Heart right ventricle (tissue), 16 donors: Measurements from ENCODE around the gene FGGY. TPM values are rescaled to one million over a fixed set of nuclear protein-coding genes. Genes with fewer than 3 reads are reported as not detected.

Source experiments
- ATAC-seq, 8 donors: fragments of 200-7000 bp; cut with Tn5 transposase; one replicate each; pipeline ENCODE4 v1.9.1; 2020; ENCODE audit warnings: mild to moderate bottlenecking in 8 of 8, moderate library complexity in 8 of 8, moderate number of reproducible peaks in 1 of 8
- DNase-seq, 2 donors: peaks; one replicate each; pipeline ENCODE4 v3.0.0-alpha.2; 2020
- H3K27ac ChIP-seq, 10 donors: fragments of 200-600 bp; sonication (generic) in 2 of 10; one replicate each; pipeline versions ENCODE4 v1.5.0 to v1.8.0; 2020 to 2022; ENCODE audit warnings: mild to moderate bottlenecking in 3 of 10
- H3K27me3 ChIP-seq, 7 donors: fragments of 200-600 bp; one replicate each; pipeline ENCODE4 v1.8.0; 2021 to 2022; ENCODE audit warnings: mild to moderate bottlenecking in 2 of 7
- H3K36me3 ChIP-seq, 9 donors: fragments of 200-600 bp; sonication (generic) in 1 of 9; one replicate each; pipeline versions ENCODE4 v1.5.0 to v1.8.0; 2020 to 2022; ENCODE audit warnings: mild to moderate bottlenecking in 2 of 9
- H3K4me1 ChIP-seq, 9 donors: fragments of 200-600 bp; sonication (generic) in 1 of 9; one replicate each; pipeline versions ENCODE4 v1.5.0 to v1.8.0; 2020 to 2022; ENCODE audit warnings: mild to moderate bottlenecking in 4 of 9
- H3K4me3 ChIP-seq, 10 donors: fragments of 200-600 bp; sonication (generic) in 2 of 10; one replicate each; pipeline versions ENCODE4 v1.5.0 to v1.8.0; 2020 to 2022; ENCODE audit warnings: mild to moderate bottlenecking in 7 of 10, moderate library complexity in 2 of 10
- H3K9me3 ChIP-seq, 11 donors: fragments of 200-600 bp in 10 of 11; sonication (generic) in 2 of 11; one replicate each; pipeline versions ENCODE4 v1.5.0 to v1.8.0; 2013 to 2022; ENCODE audit warnings: mild to moderate bottlenecking in 2 of 11, control low read depth in 1 of 11, moderate library complexity in 1 of 11
- CTCF ChIP-seq, 9 donors: fragments of 200-600 bp; sonication (generic) in 2 of 9; IDR thresholded peaks; one replicate each; pipeline versions ENCODE4 v1.5.0 to v1.8.0; 2021 to 2022; ENCODE audit warnings: antibody characterized with exemption in 9 of 9, mild to moderate bottlenecking in 5 of 9, moderate library complexity in 1 of 9
- WGBS, 2 donors: extraction: QIAGEN DNeasy Blood & Tissue Kit; methylation state at CpG; one replicate each; pipeline ENCODE4 v1.1.7; 2013; ENCODE audit warnings: inconsistent platforms in 1 of 2; 5-methylcytosine and 5-hydroxymethylcytosine counted together
- intact Hi-C, 10 donors: fragments of 100-400 bp; cut with DNase I; formaldehyde crosslinking; loops; one replicate each; pipeline versions ENCODE4 v1.11.1 to v1.14.2; 2022
- polyA plus RNA-seq, 2 donors: library from polyadenylated mRNA; stranded (reverse); fragments of 200-250 nt; gene quantifications; one replicate each; pipeline ENCODE4 v1.2.3, GENCODE V29; 2013
- total RNA-seq, 10 donors: library from RNA; stranded (reverse); fragmentation: NEBNext Ultra II Directional in 3 of 10; extraction: Animal tissue kit (Norgen Biotek cat#: 25700) in 3 of 10; gene quantifications; one replicate each; pipeline versions ENCODE4 v1.2.1 to v1.2.4, GENCODE V29; 2021 to 2023
- donor health status: Arrhythmogenic right ventricular cardiomyopathy.
- donor health status: ischemic (EF 13 %, LVEDD 7.1; RV severe dilation, severe dysfunction).
- donor health status: healthy with polysubstance abuse.
- donor health status: DM: no; HTN: yes; CAD: no.
- donor health status: DM: no; HTN: no; CAD: no.
- donor health status: ischemic (EF 25% LVEDD 6.9; RV normal size, moderate dysfunction).
- donor health status: ischemic (EF 25% LVEDD 5.7; RV mildly dilated, moderate dysfunction).
- donor health status: healthy.
- donor health status: DM: yes; HTN: yes; CAD: no.
- donor health status: Ischemic cardiomyopathy.
- donor health status: ischemic (EF 35%, LVEDD 5.7; RV mildly dilated, moderate dysfunction).
- donor health status: nonischemic (EF 11% LVEDD 7.7; RV severe dilation, severe dysfunction).
- donor health status: DM: yes; HTN: yes; CAD: no.
- donor health status: PGD.
- donor health status: ischemic (EF 29% LVEDD 5.4; RV normal size, mild dysfunction).
- donor health status: nonischemic (EF 23%, LVEDD 6.1; RV moderate dilation, normal function).

FGGY gene
- total and polyA plus RNA-seq, 12 donors: 3.1 to 51.8 (median 34.7) TPM

- ATAC-seq (no peak), DNase-seq (no peak)
- no peak for TF ChIP-seq CTCF (IDR thresholded peaks at IDR 0.05)
- Histone ChIP-seq H3K36me3 (no peaks in the 10 kb centered on the region), H3K4me3 (no peak overlapping the region), H3K4me1 (no peaks in the 10 kb centered on the region), H3K9me3 (no peaks in the 10 kb centered on the region), H3K27me3 (no peaks in the 10 kb centered on the region), H3K27ac (no peak overlapping the region)
- 96% methylated on average over 1 of the region's 1 CpG for WGBS, 2 donors
- intact Hi-C loops: no loop called here
These were observed 48.3 kb downstream of the FGGY start for GRCh38 chr1:59345221-59345620.

- intact Hi-C loops: no loop called here
- DNase-seq (no peak), ATAC-seq (no peak)
- Histone ChIP-seq H3K27ac (no peak overlapping the region), H3K4me1 (no peaks in the 10 kb centered on the region), H3K36me3 (no peaks in the 10 kb centered on the region), H3K9me3 (no peaks in the 10 kb centered on the region), H3K4me3 (no peak overlapping the region), H3K27me3 (no peaks in the 10 kb centered on the region)
- 56 to 69% methylated on average over 3 of the region's 3 CpGs for WGBS, 2 donors
- no peak for TF ChIP-seq CTCF (IDR thresholded peaks at IDR 0.05)
These were observed 49.5 kb downstream of the FGGY start for GRCh38 chr1:59346429-59346828.

GRCh38 chr1:59349101-59349500 lies 52.2 kb downstream of the FGGY start:
- H3K4me1 ChIP-seq: peaks cover 0 to under 1% (median 0%) of the 10 kb centered on the region in 9 donors
- no peaks in the 10 kb centered on the region for H3K36me3 ChIP-seq
- WGBS, 2 donors: 86 to 90% methylated on average over 3 of the region's 3 CpGs
- ATAC-seq (no peak), DNase-seq (no peak)
- intact Hi-C loops: no loop called here
- no peak overlapping the region for H3K4me3 ChIP-seq
- TF ChIP-seq CTCF (IDR thresholded peaks at IDR 0.05): no peak
- H3K27me3 ChIP-seq: no peaks in the 10 kb centered on the region
- H3K9me3 ChIP-seq: no peaks in the 10 kb centered on the region
- no peak overlapping the region for H3K27ac ChIP-seq

- H3K36me3 ChIP-seq: no peaks in the 10 kb centered on the region
- 92% methylated on average over 2 of the region's 2 CpGs for WGBS, 2 donors
- peaks cover 0 to 15% (median 2%) of the 10 kb centered on the region in 9 donors for H3K4me1 ChIP-seq
- H3K27ac ChIP-seq: no peak overlapping the region
- DNase-seq (no peak), ATAC-seq (no peak)
- no peaks in the 10 kb centered on the region for H3K9me3 ChIP-seq
- H3K4me3 ChIP-seq: no peak overlapping the region
- TF ChIP-seq CTCF (IDR thresholded peaks at IDR 0.05): no peak
- intact Hi-C loops: no loop called here
- no peaks in the 10 kb centered on the region for H3K27me3 ChIP-seq
These were observed 53.6 kb downstream of the FGGY start for GRCh38 chr1:59350521-59350920.
